PFSK-1 (cell line): Measurements from ENCODE around the gene ANKS1B. TPM values are rescaled to one million over a fixed set of nuclear protein-coding genes. Genes with fewer than 3 reads are reported as not detected.

ENCODE experiments used
- FOXP2 ChIP-seq: optimal IDR thresholded peaks from 2 replicates; pipeline ENCODE3; 2011; ENCODE audit warnings: borderline replicate concordance, control low read depth, inconsistent platforms; ENCODE audit not compliant: insufficient read depth; ENCODE audit errors: extremely low read length, extremely low read depth
- POLR2AphosphoS5 ChIP-seq: IDR thresholded peaks from 2 replicates; pipeline ENCODE4 v1.6.1; 2012; ENCODE audit warnings: low read depth, mild to moderate bottlenecking, control low read depth, low read length, moderate library complexity
- REST ChIP-seq, 2 experiments: IDR thresholded peaks; 2 replicates each; pipeline versions ENCODE4 v1.6.1 to v1.8.0; 2011 to 2012; ENCODE audit warnings: low read depth in 2 of 2, low read length in 2 of 2, control low read depth in 1 of 2, inconsistent platforms in 1 of 2, mild to moderate bottlenecking in 1 of 2, moderate library complexity in 1 of 2; ENCODE audit not compliant: insufficient read depth in 1 of 2
- SIN3A ChIP-seq: IDR thresholded peaks from 2 replicates; pipeline ENCODE4 v1.6.1; 2012; ENCODE audit warnings: mild to moderate bottlenecking, low read length, moderate library complexity, borderline replicate concordance; ENCODE audit not compliant: insufficient read depth
- TAF1 ChIP-seq: IDR thresholded peaks from 2 replicates; pipeline ENCODE4 v1.6.1; 2012; ENCODE audit warnings: low read length, control low read depth, borderline replicate concordance; ENCODE audit not compliant: insufficient read depth
- polyA plus RNA-seq: library from polyadenylated mRNA; unstranded; fragments of >200 nt; gene quantifications from one replicate; pipeline ENCODE4 v1.2.1, GENCODE V29; 2012; ENCODE audit warnings: low read depth, missing spikeins; ENCODE audit not compliant: insufficient read length

ANKS1B gene
- polyA plus RNA-seq, result 1.7 TPM

- TF ChIP-seq SIN3A (no peak), REST (IDR thresholded peaks at IDR 0.05; ENCODE audit: insufficient read depth in 1 of 2, low read depth in 2 of 2, low read length in 2 of 2) (no peak), POLR2AphosphoS5 (no peak), TAF1 (no peak)
These were observed at the start of gene ANKS1B for GRCh38 chr12:99984271-99985128. ANKS1B (minus strand) TSS chr12:99984936; CDS start chr12:99984237, 699 bp downstream.

DNA sequence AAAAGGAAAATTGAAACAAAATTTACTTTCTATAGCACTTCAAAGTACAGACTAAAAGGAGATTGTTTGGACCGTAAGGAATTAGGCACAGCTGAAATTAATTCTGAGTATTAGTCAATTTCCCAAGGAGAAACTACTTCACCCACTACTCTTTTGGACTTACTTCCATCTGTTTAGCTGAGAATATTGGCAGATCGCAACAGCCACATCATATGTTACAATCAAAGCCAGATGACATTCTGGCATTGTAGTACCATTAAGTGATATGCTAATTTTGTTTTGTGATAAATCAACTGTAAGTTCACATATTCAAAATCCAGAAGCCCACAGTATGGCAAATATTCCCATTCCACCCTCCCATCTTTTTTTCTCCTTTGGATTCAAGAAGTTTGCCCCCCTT is 47.1 kb upstream of the ANKS1B start:
- TF ChIP-seq REST (IDR thresholded peaks at IDR 0.05; ENCODE audit: insufficient read depth in 1 of 2, low read depth in 2 of 2, low read length in 2 of 2), result no peak
- no peak for TF ChIP-seq FOXP2
- no peak for TF ChIP-seq POLR2AphosphoS5
- no peak for TF ChIP-seq TAF1
- no peak for TF ChIP-seq SIN3A

DNA sequence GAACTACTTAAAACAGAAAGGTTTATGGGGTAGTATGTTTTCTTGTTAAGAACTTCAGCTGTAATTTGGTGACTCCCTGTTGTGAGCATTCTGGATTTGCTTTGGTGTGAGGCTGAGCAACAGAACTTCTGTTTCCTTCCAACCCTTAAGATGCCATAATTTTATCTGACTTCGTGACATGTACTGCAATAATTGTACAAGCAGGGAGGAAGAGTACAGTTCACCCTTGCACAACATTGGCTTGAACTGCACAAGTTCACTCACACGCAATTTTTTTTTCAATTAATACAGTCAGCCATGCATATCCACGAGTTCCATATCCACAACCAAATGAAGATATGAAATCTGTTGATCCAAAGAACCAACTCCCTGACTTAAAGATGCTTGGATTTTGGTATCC is 42.9 kb upstream of the ANKS1B start:
- TF ChIP-seq FOXP2 (no peak), TAF1 (no peak), SIN3A (no peak), REST (IDR thresholded peaks at IDR 0.05; ENCODE audit: insufficient read depth in 1 of 2, low read depth in 2 of 2, low read length in 2 of 2) (no peak), POLR2AphosphoS5 (no peak)

DNA sequence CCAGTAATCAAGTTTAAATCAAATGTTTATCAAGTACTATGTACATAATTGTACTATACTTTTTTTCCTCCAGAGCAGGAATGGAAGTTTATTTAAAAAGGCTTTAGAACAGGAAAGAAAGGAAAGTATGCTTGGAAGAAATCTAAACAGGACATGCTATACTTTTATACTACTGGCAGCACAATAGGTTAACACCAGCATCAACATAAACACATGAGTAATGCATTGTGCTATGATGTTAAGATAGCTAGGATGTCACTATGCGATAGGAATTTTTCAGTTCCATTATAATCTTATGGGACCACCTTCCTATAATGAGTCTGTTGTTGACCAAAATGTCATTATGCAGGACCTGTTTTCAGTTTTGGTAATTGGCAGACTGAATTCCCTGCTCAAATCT is 41.5 kb upstream of the ANKS1B start:
- TF ChIP-seq TAF1, result no peak
- no peak for TF ChIP-seq SIN3A
- TF ChIP-seq REST (IDR thresholded peaks at IDR 0.05; ENCODE audit: insufficient read depth in 1 of 2, low read depth in 2 of 2, low read length in 2 of 2), result no peak
- no peak for TF ChIP-seq FOXP2
- no peak for TF ChIP-seq POLR2AphosphoS5

DNA sequence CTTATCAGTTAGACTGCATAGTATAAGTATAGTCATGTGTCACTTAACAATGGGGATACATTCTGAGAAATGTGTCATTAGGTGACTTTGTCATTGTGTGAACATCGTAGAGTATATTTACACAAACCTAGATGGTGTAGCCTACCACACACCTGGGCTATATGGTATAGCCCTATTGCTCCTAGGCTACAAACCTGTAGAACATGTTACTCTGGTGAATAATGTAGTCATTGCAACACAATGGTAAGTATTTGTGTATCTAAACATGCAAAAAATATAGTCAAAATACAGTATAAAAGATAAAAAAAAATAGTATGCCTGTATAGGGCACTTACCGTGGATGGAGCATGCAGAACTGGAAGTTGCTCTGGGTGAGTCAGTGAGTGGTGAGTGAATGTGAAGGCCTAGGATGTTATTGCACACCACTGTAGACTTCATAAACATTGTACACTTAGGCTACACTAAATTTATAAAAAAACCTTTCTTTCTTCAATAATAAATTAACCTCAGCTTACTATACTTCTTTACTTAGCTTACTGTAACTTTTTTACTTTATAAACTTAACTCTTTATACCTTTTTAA is 40.3 kb upstream of the ANKS1B start:
- TF ChIP-seq REST (IDR thresholded peaks at IDR 0.05; ENCODE audit: insufficient read depth in 1 of 2, low read depth in 2 of 2, low read length in 2 of 2) (no peak), POLR2AphosphoS5 (no peak), TAF1 (no peak), FOXP2 (no peak), SIN3A (no peak)
